Upper lobe of right lung (tissue), 1 donor: ENCODE results near the gene AMZ1. TPM values are rescaled to one million over a fixed set of nuclear protein-coding genes. Genes with fewer than 3 reads are reported as not detected.

Experiments
- ATAC-seq: fragments of 200-7000 bp; cut with Tn5 transposase; one replicate; pipeline ENCODE4 v1.9.1; 2020; ENCODE audit warnings: mild to moderate bottlenecking, moderate library complexity
- DNase-seq: peaks from one replicate; pipeline ENCODE4 v3.0.0-alpha.2; 2020
- H3K27ac ChIP-seq: fragments of 200-600 bp; one replicate; pipeline ENCODE4 v1.8.0; 2022
- H3K27me3 ChIP-seq: fragments of 200-600 bp; one replicate; pipeline ENCODE4 v1.8.0; 2022; ENCODE audit warnings: mild to moderate bottlenecking
- H3K36me3 ChIP-seq: fragments of 200-600 bp; one replicate; pipeline ENCODE4 v1.8.0; 2022
- H3K4me1 ChIP-seq: fragments of 200-600 bp; one replicate; pipeline ENCODE4 v1.8.0; 2022
- H3K4me3 ChIP-seq: fragments of 200-600 bp; one replicate; pipeline ENCODE4 v1.8.0; 2022; ENCODE audit warnings: mild to moderate bottlenecking
- H3K9me3 ChIP-seq: fragments of 200-600 bp; one replicate; pipeline ENCODE4 v1.8.0; 2022
- CTCF ChIP-seq: fragments of 200-600 bp; IDR thresholded peaks from one replicate; pipeline ENCODE4 v1.8.0; 2022; ENCODE audit warnings: antibody characterized with exemption
- intact Hi-C: fragments of 100-400 bp; cut with DNase I; formaldehyde crosslinking; loops from one replicate; pipeline ENCODE4 v1.11.0; 2022
- total RNA-seq: library from RNA; stranded (reverse); fragmentation: NEBNext Ultra II Directional; extraction: Animal tissue kit (Norgen Biotek cat#: 25700); gene quantifications from one replicate; pipeline ENCODE4 v1.2.1, GENCODE V29; 2021
- donor health status: DM: no; HTN: yes; CAD: no; lungs with severe emphysema.

The AMZ1 gene
- total RNA-seq, 1 donor from 2014 or later: 0.29 TPM

GRCh38 chr7:2655870-2656614 lies 32.0 kb upstream of the AMZ1 start:
- DNase-seq: no peak
- Histone ChIP-seq H3K36me3 (peaks cover 9% of the 10 kb centered on the region), H3K9me3 (no peaks in the 10 kb centered on the region), H3K27ac (no peak overlapping the region), H3K4me3 (no peak overlapping the region), H3K4me1 (no peaks in the 10 kb centered on the region), H3K27me3 (no peaks in the 10 kb centered on the region)
- TF ChIP-seq CTCF: no peak
- intact Hi-C loops: no loop called here
- no peak for ATAC-seq

- Histone ChIP-seq H3K4me1 (no peaks in the 10 kb centered on the region), H3K27ac (no peak overlapping the region), H3K4me3 (no peak overlapping the region), H3K9me3 (no peaks in the 10 kb centered on the region), H3K36me3 (peaks cover 9% of the 10 kb centered on the region), H3K27me3 (no peaks in the 10 kb centered on the region)
- intact Hi-C loops: no loop called here
- ATAC-seq (no peak), DNase-seq (no peak)
- no peak for TF ChIP-seq CTCF
Measured at GRCh38 chr7:2657208-2657607, 30.8 kb upstream of the AMZ1 start.

GRCh38 chr7:2657920-2658671 lies 29.9 kb upstream of the AMZ1 start:
- no peaks in the 10 kb centered on the region for H3K9me3 ChIP-seq
- DNase-seq: no peak
- H3K36me3 ChIP-seq: peaks cover 9% of the 10 kb centered on the region
- no peak overlapping the region for H3K27ac ChIP-seq
- H3K27me3 ChIP-seq: no peaks in the 10 kb centered on the region
- H3K4me1 ChIP-seq: peaks cover 5% of the 10 kb centered on the region
- ATAC-seq: no peak
- intact Hi-C loops: no loop called here
- H3K4me3 ChIP-seq: no peak overlapping the region
- no peak for TF ChIP-seq CTCF

GRCh38 chr7:2658941-2659340 lies 29.1 kb upstream of the AMZ1 start:
- H3K9me3 ChIP-seq: no peaks in the 10 kb centered on the region
- no peaks in the 10 kb centered on the region for H3K27me3 ChIP-seq
- H3K4me1 ChIP-seq: peaks cover 8% of the 10 kb centered on the region
- peaks cover 9% of the 10 kb centered on the region for H3K36me3 ChIP-seq
- DNase-seq (no peak), ATAC-seq (no peak)
- intact Hi-C loops: no loop called here
- H3K4me3 ChIP-seq: no peak overlapping the region
- no peak for TF ChIP-seq CTCF
- no peak overlapping the region for H3K27ac ChIP-seq

- peaks cover 9% of the 10 kb centered on the region for H3K36me3 ChIP-seq
- TF ChIP-seq CTCF: no peak
- DNase-seq (no peak), ATAC-seq (no peak)
- H3K27me3 ChIP-seq: no peaks in the 10 kb centered on the region
- no peaks in the 10 kb centered on the region for H3K9me3 ChIP-seq
- H3K4me3 ChIP-seq: no peak overlapping the region
- intact Hi-C loops: no loop called here
- H3K27ac ChIP-seq: no peak overlapping the region
- H3K4me1 ChIP-seq: peaks cover 8% of the 10 kb centered on the region
Measured at GRCh38 chr7:2659556-2660358, 28.2 kb upstream of the AMZ1 start.
